Measurements from ENCODE around the gene SH3D19. TPM values are rescaled to one million over a fixed set of nuclear protein-coding genes. Genes with fewer than 3 reads are reported as not detected.

SH3D19 gene
- total RNA-seq, 4 donors from 2014 or later = 35.2 to 316 (median 131) TPM

DNA sequence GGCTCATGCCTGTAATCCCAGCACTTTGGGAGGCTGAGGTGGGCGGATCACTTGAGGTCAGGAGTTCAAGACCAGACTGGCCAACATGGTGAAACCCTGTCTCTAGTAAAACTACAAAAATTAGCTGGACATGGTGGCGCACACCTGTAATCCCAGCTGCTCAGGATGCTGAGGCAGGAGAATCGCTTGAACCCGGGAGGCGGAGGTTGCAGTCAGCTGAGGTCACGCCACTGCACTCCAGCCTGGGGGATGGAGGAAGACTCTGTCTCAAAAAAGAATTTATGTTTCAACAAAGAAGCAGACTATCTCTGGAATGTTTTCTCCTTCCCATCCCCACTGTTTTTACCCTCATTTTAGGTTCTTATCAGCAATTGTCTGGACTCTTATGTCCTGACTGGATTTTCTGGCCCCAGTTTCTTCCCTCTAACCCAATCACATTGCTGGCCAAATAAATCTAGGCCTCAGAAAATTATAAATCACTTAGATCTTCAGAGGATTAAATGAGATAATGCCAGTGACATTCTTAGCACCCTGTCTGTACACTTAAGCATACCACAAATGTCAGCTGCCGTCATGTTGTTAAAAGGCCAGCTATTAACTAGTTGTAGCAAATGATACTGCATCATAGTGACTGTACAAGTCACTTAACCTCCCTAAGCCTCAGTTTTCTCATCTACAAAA is 93.3 kb downstream of the SH3D19 start:
- TF ChIP-seq, protein P1, sequence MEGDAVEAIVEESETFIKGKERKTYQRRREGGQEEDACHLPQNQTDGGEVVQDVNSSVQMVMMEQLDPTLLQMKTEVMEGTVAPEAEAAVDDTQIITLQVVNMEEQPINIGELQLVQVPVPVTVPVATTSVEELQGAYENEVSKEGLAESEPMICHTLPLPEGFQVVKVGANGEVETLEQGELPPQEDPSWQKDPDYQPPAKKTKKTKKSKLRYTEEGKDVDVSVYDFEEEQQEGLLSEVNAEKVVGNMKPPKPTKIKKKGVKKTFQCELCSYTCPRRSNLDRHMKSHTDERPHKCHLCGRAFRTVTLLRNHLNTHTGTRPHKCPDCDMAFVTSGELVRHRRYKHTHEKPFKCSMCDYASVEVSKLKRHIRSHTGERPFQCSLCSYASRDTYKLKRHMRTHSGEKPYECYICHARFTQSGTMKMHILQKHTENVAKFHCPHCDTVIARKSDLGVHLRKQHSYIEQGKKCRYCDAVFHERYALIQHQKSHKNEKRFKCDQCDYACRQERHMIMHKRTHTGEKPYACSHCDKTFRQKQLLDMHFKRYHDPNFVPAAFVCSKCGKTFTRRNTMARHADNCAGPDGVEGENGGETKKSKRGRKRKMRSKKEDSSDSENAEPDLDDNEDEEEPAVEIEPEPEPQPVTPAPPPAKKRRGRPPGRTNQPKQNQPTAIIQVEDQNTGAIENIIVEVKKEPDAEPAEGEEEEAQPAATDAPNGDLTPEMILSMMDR (IDR thresholded peaks at IDR 0.05) = no peak
- no peak for TF ChIP-seq POLR2A (IDR thresholded peaks at IDR 0.05)
- intact Hi-C loops (cut with DNase I; ENCODE audit: low total_unique reads) = no loop called here
- no peaks in the 10 kb centered on the region for H3K27me3 ChIP-seq
- no peak overlapping the region for H3K4me3 ChIP-seq
- DNase-seq = peak in 1 of 2 donors; percentile 29
- peaks cover 0 to 3% of the 10 kb centered on the region in 2 donors for H3K4me1 ChIP-seq
- H3K27ac ChIP-seq = peak overlapping the region; percentile 35 to 39
- H3K9me3 ChIP-seq = no peaks in the 10 kb centered on the region
- no peaks in the 10 kb centered on the region for H3K36me3 ChIP-seq

DNA sequence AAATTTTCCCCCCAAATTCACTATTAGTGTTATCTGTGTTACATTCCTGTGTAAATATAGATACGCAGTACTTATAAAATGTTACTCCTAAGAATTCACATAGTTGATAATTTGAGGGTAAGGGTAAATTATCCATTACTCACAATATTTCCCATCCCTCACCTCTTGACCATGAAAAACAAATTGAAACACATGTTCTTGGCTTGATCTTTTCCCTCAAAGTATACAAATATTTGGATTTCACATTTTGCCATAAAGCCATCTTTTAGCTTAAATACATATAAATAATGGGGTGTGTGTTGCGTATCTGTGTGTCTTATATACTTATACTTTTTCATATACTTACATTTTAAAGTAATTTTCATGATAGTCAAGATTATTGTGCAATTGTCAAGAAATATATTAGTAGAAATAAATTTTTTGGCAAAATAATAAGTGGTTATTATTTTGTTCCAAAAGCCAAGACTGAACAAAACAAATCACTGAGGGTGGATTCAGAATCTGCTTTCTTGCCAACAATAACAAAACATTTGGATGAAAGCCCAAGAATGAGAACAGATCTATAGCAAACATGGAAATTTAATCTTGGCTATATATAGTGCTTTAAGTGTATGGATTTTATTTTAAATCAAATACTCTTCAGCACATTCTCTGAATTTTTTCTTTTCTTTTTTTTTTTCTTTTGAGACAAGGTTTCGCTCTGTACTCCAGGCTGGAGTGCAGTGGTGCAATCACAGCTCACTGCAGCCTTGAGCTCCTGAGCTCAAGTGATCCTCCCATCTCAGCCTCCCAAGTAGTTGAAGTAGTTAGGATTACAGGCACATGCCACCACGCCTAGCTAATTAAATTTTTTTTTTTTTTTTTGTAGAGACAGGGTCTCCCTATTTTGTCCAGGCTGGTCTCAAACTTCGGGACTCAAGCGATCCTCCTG is 97.0 kb downstream of the SH3D19 start:
- no peak for TF ChIP-seq POLR2A (IDR thresholded peaks at IDR 0.05)
- TF ChIP-seq, protein P1 (IDR thresholded peaks at IDR 0.05) = no peak
- Histone ChIP-seq H3K27ac (peak overlapping the region; percentile 78 to 80), H3K4me3 (peak overlapping the region; percentile 3 to 32), H3K27me3 (no peaks in the 10 kb centered on the region), H3K9me3 (no peaks in the 10 kb centered on the region), H3K36me3 (no peaks in the 10 kb centered on the region), H3K4me1 (peaks cover 0 to 8% of the 10 kb centered on the region in 2 donors)
- intact Hi-C loops (cut with DNase I; ENCODE audit: low total_unique reads) = no loop called here
- no peak for DNase-seq

DNA sequence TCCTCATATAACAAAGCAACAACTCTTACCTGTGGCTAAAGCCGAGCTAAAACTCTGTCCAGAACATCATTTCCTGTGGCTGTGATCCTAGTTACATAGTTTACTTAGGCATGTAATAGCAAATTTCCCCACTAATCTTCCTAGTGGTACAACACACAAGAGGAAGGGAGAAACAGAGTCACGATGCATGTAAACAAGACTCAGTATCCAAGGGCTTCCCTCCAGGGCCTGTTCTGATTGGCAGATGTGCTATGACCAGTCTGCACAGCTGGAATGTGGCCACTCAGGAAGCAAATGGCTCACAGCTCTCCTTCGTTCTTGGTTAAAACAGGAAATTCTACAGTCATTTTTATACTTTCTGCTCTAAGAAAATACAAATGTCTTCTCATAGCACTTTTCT is 97.7 kb downstream of the SH3D19 start:
- Histone ChIP-seq H3K27me3 (no peaks in the 10 kb centered on the region), H3K27ac (peak overlapping the region; percentile 78 to 80), H3K36me3 (no peaks in the 10 kb centered on the region), H3K4me1 (peaks cover 0 to 8% of the 10 kb centered on the region in 2 donors), H3K9me3 (no peaks in the 10 kb centered on the region), H3K4me3 (peak overlapping the region; percentile 3 to 32)
- intact Hi-C loops (cut with DNase I; ENCODE audit: low total_unique reads) = no loop called here
- peak; percentile 54 to 57 for DNase-seq
- TF ChIP-seq POLR2A (IDR thresholded peaks at IDR 0.05) = no peak
- TF ChIP-seq, protein P1 (IDR thresholded peaks at IDR 0.05) = no peak

DNA sequence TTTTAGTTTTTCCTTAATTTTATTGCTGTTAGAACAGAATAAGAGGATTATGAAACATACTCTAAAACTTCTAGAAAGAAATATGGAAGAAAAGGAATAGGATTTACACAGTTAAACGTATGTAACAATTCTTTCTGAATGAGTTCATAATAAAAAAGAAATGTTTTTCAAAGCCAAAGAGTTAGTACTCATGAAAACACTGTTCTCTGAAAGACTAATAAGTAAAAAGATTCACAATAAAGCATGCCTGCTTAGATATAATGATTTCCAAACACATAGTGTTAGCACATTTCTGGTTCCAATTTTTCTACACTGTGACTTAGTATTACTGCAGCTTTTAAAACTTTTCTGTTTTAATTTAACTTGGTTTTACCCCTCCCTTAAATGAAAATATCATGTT is 98.2 kb downstream of the SH3D19 start:
- DNase-seq = no peak
- Histone ChIP-seq H3K9me3 (no peaks in the 10 kb centered on the region), H3K27ac (peak overlapping the region; percentile 78 to 80), H3K36me3 (no peaks in the 10 kb centered on the region), H3K27me3 (no peaks in the 10 kb centered on the region), H3K4me1 (peaks cover 0 to 5% of the 10 kb centered on the region in 2 donors), H3K4me3 (peak overlapping the region; percentile 4 to 32)
- intact Hi-C loops (cut with DNase I; ENCODE audit: low total_unique reads) = no loop called here
- TF ChIP-seq, protein P1 (IDR thresholded peaks at IDR 0.05) = no peak
- no peak for TF ChIP-seq POLR2A (IDR thresholded peaks at IDR 0.05)

Data from uterus (tissue), 4 donors.